HEK293 (cell line): ENCODE results near the gene METAP1D.
A peak's percentile ranks its signal among the peaks of the same experiment; 100 is the strongest.

Experiments
- CTCF ChIP-seq: fragments of 450-650 bp; formaldehyde crosslinking; IDR thresholded peaks from 2 replicates; pipeline ENCODE4 v1.5.1; 2016; ENCODE audit warnings: missing biosample characterization, missing genetic modification characterization
- GLI2 ChIP-seq: fragments of 450-650 bp; formaldehyde crosslinking; IDR thresholded peaks from 2 replicates; pipeline ENCODE4; 2017; ENCODE audit warnings: missing biosample characterization, missing genetic modification characterization, low read depth, borderline replicate concordance
- SETDB1 ChIP-seq: IDR thresholded peaks from one replicate; pipeline ENCODE4 v1.6.1; 2017; ENCODE audit warnings: mild to moderate bottlenecking, low read length, moderate library complexity, mixed read lengths; ENCODE audit not compliant: insufficient read length
- ZBTB17 ChIP-seq: fragments of 450-650 bp; formaldehyde crosslinking; IDR thresholded peaks from 2 replicates; pipeline ENCODE4 v1.5.1; 2016; ENCODE audit warnings: missing biosample characterization, missing genetic modification characterization
- ZNF155 ChIP-seq: fragments of 450-650 bp; formaldehyde crosslinking; IDR thresholded peaks from 2 replicates; pipeline ENCODE4 v1.5.1; 2016; ENCODE audit warnings: missing biosample characterization, missing genetic modification characterization
- ZNF292 ChIP-seq: fragments of 450-650 bp; formaldehyde crosslinking; IDR thresholded peaks from 2 replicates; pipeline ENCODE4 v1.5.1; 2016; ENCODE audit warnings: low read depth, missing biosample characterization, missing genetic modification characterization, borderline replicate concordance
- ZNF423 ChIP-seq: fragments of 450-650 bp; formaldehyde crosslinking; IDR thresholded peaks from 2 replicates; pipeline ENCODE4 v1.5.1; 2016; ENCODE audit warnings: missing biosample characterization, missing genetic modification characterization
- ZNF580 ChIP-seq: fragments of 450-650 bp; formaldehyde crosslinking; IDR thresholded peaks from 2 replicates; pipeline ENCODE4 v1.5.1; 2016; ENCODE audit warnings: missing biosample characterization, missing genetic modification characterization
- ZNF677 ChIP-seq: fragments of 450-650 bp; IDR thresholded peaks from 2 replicates; pipeline ENCODE4 v1.5.0; 2018; ENCODE audit warnings: missing biosample characterization, mild to moderate bottlenecking, missing genetic modification characterization, moderate library complexity
- ZNF776 ChIP-seq: fragments of 450-650 bp; formaldehyde crosslinking; IDR thresholded peaks from 2 replicates; pipeline ENCODE4 v1.5.0; 2017; ENCODE audit warnings: missing biosample characterization, missing genetic modification characterization, borderline replicate concordance

- TF ChIP-seq CTCF (tag by site-specific recombination), result peak; percentile 5; the same call in 1 of the 2 replicates
- no peak for TF ChIP-seq GLI2 (tag by site-specific recombination)
- peak; percentile 42; the same call in 1 of the 2 replicates for TF ChIP-seq ZNF423
- TF ChIP-seq ZNF776 (tag by site-specific recombination), result no peak
- TF ChIP-seq ZBTB17 (tag by site-specific recombination), result peak; percentile 91
- TF ChIP-seq ZNF580 (tag by site-specific recombination), result peak; percentile 68; the same call in 1 of the 2 replicates
- no peak for TF ChIP-seq ZNF155
- TF ChIP-seq SETDB1, result no peak
- no peak for TF ChIP-seq ZNF677
- TF ChIP-seq ZNF292 (tag by site-specific recombination), result no peak
Measured at GRCh38 chr2:172098650-172099471, 99.1 kb downstream of the METAP1D start.
